H1 (cell line): ENCODE measurements around the gene GFY. TPM values are rescaled to one million over a fixed set of nuclear protein-coding genes. Genes with fewer than 3 reads are reported as not detected.
A peak's percentile ranks its signal among the peaks of the same experiment; 100 is the strongest.

Experiments used
- CTCF ChIA-PET: fragments of 300-600 bp; sonication (Branson Sonifier 250); formaldehyde crosslinking; loops from one replicate; lab custom pipeline; 2021; ENCODE audit not compliant: partially characterized antibody; lab: Charles Lee
- POLR2A ChIA-PET: fragments of 300-600 bp; sonication (Branson Sonifier 250); formaldehyde crosslinking; loops from one replicate; lab custom pipeline; 2021; ENCODE audit warnings: inconsistent platforms; ENCODE audit not compliant: partially characterized antibody; lab: Charles Lee
- DNase-seq, 2 experiments: peaks; one replicate each; pipeline versions ENCODE4 v3.0.0 to v3.0.0-alpha.2; 2010 to 2022; ENCODE audit warnings: low spot score in 2 of 2, low read depth in 1 of 2, mixed read lengths in 1 of 2
- FAIRE-seq: peaks from 2 replicates; lab custom pipeline; 2011; peaks lifted over from hg19 to GRCh38; lab: Jason Lieb, UNC
- H2AFZ ChIP-seq: 2 replicates; pipeline ENCODE4 v1.8.1; 2012; ENCODE audit warnings: low read length, inconsistent platforms
- H2AK5ac ChIP-seq: 2 replicates; pipeline ENCODE4 v1.6.1; 2013; ENCODE audit warnings: low read depth, low read length
- H2BK120ac ChIP-seq: replicated peaks from 2 replicates; pipeline ENCODE3; 2013; ENCODE audit warnings: low read depth, low read length, inconsistent platforms
- H2BK12ac ChIP-seq: 2 replicates; pipeline ENCODE4 v1.6.1; 2013; ENCODE audit warnings: low read depth, low read length
- H2BK15ac ChIP-seq: 2 replicates; pipeline ENCODE4 v1.6.1; 2013; ENCODE audit warnings: low read length
- H2BK20ac ChIP-seq: 2 replicates; pipeline ENCODE4 v1.6.1; 2013; ENCODE audit warnings: low read length
- H2BK5ac ChIP-seq: 2 replicates; pipeline ENCODE4 v1.6.1; 2013; ENCODE audit warnings: low read depth, low read length
- H3K14ac ChIP-seq: 2 replicates; pipeline ENCODE4 v1.6.1; 2013; ENCODE audit warnings: inconsistent platforms; ENCODE audit not compliant: insufficient read length
- H3K18ac ChIP-seq: 2 replicates; pipeline ENCODE4 v1.6.1; 2013; ENCODE audit warnings: low read length; ENCODE audit errors: extremely low read depth
- H3K23ac ChIP-seq: 2 replicates; pipeline ENCODE4 v1.6.1; 2013; ENCODE audit warnings: inconsistent platforms; ENCODE audit not compliant: insufficient read length
- H3K23me2 ChIP-seq: 2 replicates; pipeline ENCODE4 v1.6.1; 2013; ENCODE audit warnings: low read depth, low read length
- H3K27ac ChIP-seq: 2 replicates; pipeline ENCODE4 v1.6.1; 2011; ENCODE audit warnings: low read depth, low read length, inconsistent platforms
- H3K27me3 ChIP-seq, 4 experiments: replicated peaks in 1 of 4; 1 replicate in 1 of 4; 2 replicates in 3 of 4; pipeline versions ENCODE4 v1.6.1 to v1.8.1; 2011 to 2013; ENCODE audit warnings: low read length in 3 of 4, mild to moderate bottlenecking in 3 of 4, inconsistent platforms in 2 of 4, mixed read lengths in 2 of 4, moderate library complexity in 1 of 4; ENCODE audit not compliant: control insufficient read depth in 3 of 4, insufficient read depth in 3 of 4; ENCODE audit errors: extremely low read depth in 1 of 4
- H3K36me3 ChIP-seq, 4 experiments: 2 replicates each; pipeline versions ENCODE4 v1.6.1 to v1.8.1; 2011 to 2013; ENCODE audit warnings: mild to moderate bottlenecking in 4 of 4, low read length in 3 of 4, moderate library complexity in 2 of 4, control low read depth in 1 of 4, inconsistent platforms in 1 of 4; ENCODE audit not compliant: insufficient read depth in 4 of 4, control insufficient read depth in 2 of 4
- H3K4ac ChIP-seq: replicated peaks from 2 replicates; pipeline ENCODE3; 2013; ENCODE audit warnings: low read length, low read depth, mixed read lengths, inconsistent platforms; ENCODE audit not compliant: insufficient read length
- H3K4me1 ChIP-seq, 4 experiments: replicated peaks in 1 of 4; 1 replicate in 1 of 4; 2 replicates in 3 of 4; pipeline versions ENCODE4 v1.6.1 to v1.8.1; 2011 to 2013; ENCODE audit warnings: low read length in 3 of 4, inconsistent platforms in 2 of 4, mixed read lengths in 1 of 4; ENCODE audit not compliant: insufficient read depth in 4 of 4, control insufficient read depth in 3 of 4
- H3K4me2 ChIP-seq, 2 experiments: 2 replicates each; pipeline versions ENCODE4 v1.6.1 to v1.8.1; 2011 to 2013; ENCODE audit warnings: low read depth in 2 of 2, low read length in 2 of 2, control low read depth in 1 of 2, inconsistent platforms in 1 of 2, mild to moderate bottlenecking in 1 of 2; ENCODE audit not compliant: insufficient read depth in 1 of 2
- H3K4me3 ChIP-seq, 4 experiments: fragments of 200-600, 300-600 bp in 1 of 4; sonication (generic), shearing (Covaris generic), sonication (Bioruptor Twin) in 1 of 4; 2 replicates each; pipeline versions ENCODE4 v1.5.1 to v1.8.1; 2011 to 2016; ENCODE audit warnings: low read length in 4 of 4, low read depth in 3 of 4, control low read depth in 2 of 4, inconsistent platforms in 2 of 4, mild to moderate bottlenecking in 2 of 4, mixed read lengths in 1 of 4, moderate library complexity in 1 of 4; ENCODE audit not compliant: insufficient read depth in 2 of 4; ENCODE audit errors: extremely low read depth in 1 of 4
- H3K56ac ChIP-seq: replicated peaks from 2 replicates; pipeline ENCODE3; 2013; ENCODE audit warnings: low read depth, mild to moderate bottlenecking, mixed read lengths, low read length, inconsistent platforms; ENCODE audit not compliant: insufficient read length
- H3K79me1 ChIP-seq: 2 replicates; pipeline ENCODE4 v1.6.1; 2013; ENCODE audit warnings: low read depth, low read length, control low read depth
- H3K79me2 ChIP-seq, 2 experiments: 2 replicates each; pipeline versions ENCODE4 v1.6.1 to v1.8.1; 2012 to 2013; ENCODE audit warnings: low read length in 2 of 2, mild to moderate bottlenecking in 2 of 2, inconsistent platforms in 1 of 2; ENCODE audit not compliant: insufficient read depth in 2 of 2, control insufficient read depth in 1 of 2
- H3K9ac ChIP-seq, 4 experiments: replicated peaks in 1 of 4; 1 replicate in 1 of 4; 2 replicates in 3 of 4; pipeline versions ENCODE4 v1.6.1 to v1.8.1; 2011 to 2013; ENCODE audit warnings: low read depth in 3 of 4, low read length in 3 of 4, control low read depth in 2 of 4, mild to moderate bottlenecking in 2 of 4, moderate library complexity in 2 of 4, inconsistent platforms in 1 of 4; ENCODE audit errors: extremely low read depth in 1 of 4
- H3K9me3 ChIP-seq, 2 experiments: 2 replicates each; pipeline versions ENCODE4 v1.6.1 to v1.8.1; 2012 to 2013; ENCODE audit warnings: mild to moderate bottlenecking in 2 of 2, moderate library complexity in 2 of 2, control low read depth in 1 of 2, inconsistent platforms in 1 of 2, low read depth in 1 of 2, low read length in 1 of 2, mixed read lengths in 1 of 2; ENCODE audit not compliant: insufficient read depth in 2 of 2
- H4K20me1 ChIP-seq, 2 experiments: replicated peaks in 1 of 2; 2 replicates each; pipeline versions ENCODE3 to v1.8.1; 2011 to 2013; ENCODE audit warnings: inconsistent platforms in 2 of 2, low read length in 2 of 2, mild to moderate bottlenecking in 1 of 2; ENCODE audit not compliant: insufficient read depth in 2 of 2, control insufficient read depth in 1 of 2
- H4K5ac ChIP-seq: 2 replicates; pipeline ENCODE4 v1.6.1; 2013; ENCODE audit warnings: low read length, low read depth, mixed read lengths, inconsistent platforms; ENCODE audit not compliant: insufficient read length
- H4K8ac ChIP-seq: 2 replicates; pipeline ENCODE4 v1.8.0; 2013; ENCODE audit warnings: mild to moderate bottlenecking, moderate library complexity, low read length, inconsistent platforms; ENCODE audit not compliant: insufficient read depth; ENCODE audit errors: extremely low read depth
- H4K91ac ChIP-seq: replicated peaks from 2 replicates; pipeline ENCODE3; 2013; ENCODE audit warnings: low read length, mixed read lengths, inconsistent platforms; ENCODE audit not compliant: insufficient read length
- ASH2L ChIP-seq: fragments of 200-600, 300-600 bp; sonication (generic); IDR thresholded peaks from one replicate; pipeline ENCODE4 v1.7.1; 2017; ENCODE audit warnings: low read length
- FOSL1 ChIP-seq: IDR thresholded peaks from 2 replicates; pipeline ENCODE4 v1.6.1; 2011; ENCODE audit warnings: mild to moderate bottlenecking, low read depth, low read length, moderate library complexity; ENCODE audit not compliant: insufficient read depth
- JUN ChIP-seq: IDR thresholded peaks from 2 replicates; pipeline ENCODE4 v1.6.1; 2011; ENCODE audit warnings: low read depth, mild to moderate bottlenecking, improper control_type of control experiment, low read length
- KDM1A ChIP-seq: fragments of 200-600, 300-600 bp; sonication (generic); IDR thresholded peaks from 2 replicates; pipeline ENCODE4 v1.7.1; 2016; ENCODE audit warnings: mild to moderate bottlenecking, low read length, borderline replicate concordance
- KDM5A ChIP-seq: fragments of 200-600 bp; IDR thresholded peaks from 2 replicates; pipeline ENCODE4 v1.7.1; 2012; ENCODE audit warnings: mild to moderate bottlenecking, low read length, inconsistent platforms, mixed read lengths
- POLR2A ChIP-seq, 2 experiments: IDR thresholded peaks; 1 replicate in 1 of 2; 2 replicates in 1 of 2; pipeline ENCODE4 v1.6.1; 2011; ENCODE audit warnings: low read depth in 2 of 2, low read length in 2 of 2, mild to moderate bottlenecking in 2 of 2; ENCODE audit errors: control extremely low read depth in 1 of 2
- POLR2AphosphoS5 ChIP-seq: IDR thresholded peaks from 2 replicates; pipeline ENCODE4 v1.6.1; 2011; ENCODE audit warnings: low read depth, low read length
- RBBP5 ChIP-seq: IDR thresholded peaks from 2 replicates; pipeline ENCODE4 v1.7.1; 2012; ENCODE audit warnings: low read depth, mild to moderate bottlenecking, inconsistent platforms, low read length, moderate library complexity, borderline replicate concordance
- SIRT6 ChIP-seq: IDR thresholded peaks from one replicate; pipeline ENCODE4 v1.7.1; 2012; ENCODE audit warnings: low read length, inconsistent platforms
- SP2 ChIP-seq: IDR thresholded peaks from 2 replicates; pipeline ENCODE4 v1.6.1; 2012; ENCODE audit warnings: mild to moderate bottlenecking, low read length, inconsistent platforms
- WGBS, 2 experiments: shearing (Covaris generic) in 1 of 2; methylation state at CpG; one replicate each; pipeline versions ENCODE4 v1.1.6 to v1.1.7; 2013 to 2015; ENCODE audit warnings: low lambda C conversion rate in 2 of 2, mixed read lengths in 2 of 2, inconsistent platforms in 1 of 2, low coverage in 1 of 2, missing lambda C conversion rate in 1 of 2; ENCODE audit not compliant: insufficient replicate concordance in 2 of 2, insufficient coverage in 1 of 2, insufficient read length in 1 of 2; ENCODE audit errors: extremely low coverage in 1 of 2, missing lambda C conversion rate in 1 of 2; 5-methylcytosine and 5-hydroxymethylcytosine counted together
- polyA plus RNA-seq, 7 experiments: library from polyadenylated mRNA; depleted of rRNA in 3 of 7; stranded (reverse) in 5 of 7; unstranded in 2 of 7; fragments of >200 nt in 5 of 7; fragments of 200-250 nt in 2 of 7; gene quantifications; 1 replicate in 5 of 7; 2 replicates in 1 of 7; 4 replicates in 1 of 7; pipeline versions ENCODE4 v1.2.1 to v1.2.3, GENCODE V29; 2011 to 2013; ENCODE audit warnings: missing spikeins in 2 of 7, mixed read lengths in 2 of 7
- total RNA-seq: library from RNA; stranded (reverse); fragmentation: NEBNext Ultra II Directional; extraction: Animal tissue kit (Norgen Biotek cat#: 25700); gene quantifications from 2 replicates; pipeline ENCODE4 v1.2.1, GENCODE V29; 2021
- TF ChIP-seq, protein P1 (sequence below), 3 experiments: IDR thresholded peaks; 1 replicate in 2 of 3; 2 replicates in 1 of 3; pipeline versions ENCODE4 v1.5.1 to v1.6.1; 2011; ENCODE audit warnings: low read length in 3 of 3, mild to moderate bottlenecking in 3 of 3, inconsistent platforms in 2 of 3, low read depth in 1 of 3, moderate library complexity in 1 of 3; ENCODE audit not compliant: insufficient read depth in 1 of 3; ENCODE audit errors: control extremely low read depth in 1 of 3

Gene GFY
- total and polyA plus RNA-seq, 2 of the 8 experiments (the other 6 are each of a cell fraction or from before 2014, with no cell fraction given) = 0.68 to 0.93 TPM

DNA sequence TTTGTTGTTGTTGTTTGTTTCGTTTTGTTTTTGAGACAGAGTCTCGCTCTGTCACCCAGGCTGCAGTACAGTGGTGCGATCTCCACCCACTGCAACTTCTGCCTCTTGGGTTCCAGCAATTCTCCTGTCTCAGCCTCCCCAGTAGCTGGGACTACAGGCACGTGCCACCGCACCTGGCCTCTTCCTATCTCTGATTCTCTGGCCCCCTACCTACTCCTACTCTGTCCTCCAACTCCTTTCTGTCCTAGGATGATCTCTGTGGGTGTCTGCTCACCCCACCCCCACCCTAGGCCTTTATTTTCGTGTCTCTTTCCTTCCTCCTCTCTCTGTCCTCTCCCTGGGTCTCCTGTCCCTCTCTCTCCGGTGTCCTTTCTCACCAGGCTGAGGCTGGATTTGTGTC, 25.2 kb downstream of the GFY start:
- Histone ChIP-seq H2BK5ac (0 out of 2 replicates have a peak overlapping the region, but pooled peaks have one; percentile 24), H4K91ac (no peak overlapping the region), H2BK15ac (no peak overlapping the region), H3K56ac (no peak overlapping the region), H2BK20ac (no peak overlapping the region), H3K23me2 (peaks cover 4% of the 10 kb centered on the region), H3K4me1 (peaks cover 0 to 14% (median 10%) of the 10 kb centered on the region in 4 experiments; a peak in 6 of 7 replicates), H4K5ac (no peak overlapping the region), H3K27ac (no peak overlapping the region), H3K18ac (no peak overlapping the region), H3K9me3 (no peaks in the 10 kb centered on the region), H3K4me2 (peak overlapping the region; percentile 63 to 66), H2AK5ac (no peak overlapping the region), H3K23ac (no peak overlapping the region), H3K79me1 (peaks cover 2% of the 10 kb centered on the region), H3K4me3 (peak overlapping the region; percentile 18 to 94 (median 55); a peak in 7 of 8 replicates), H2BK120ac (no peak overlapping the region), H3K4ac (peak overlapping the region; percentile 47), H3K14ac (no peak overlapping the region), H2BK12ac (no peak overlapping the region), H4K8ac (peak overlapping the region; percentile 76; the same call in 1 of the 2 replicates), H3K9ac (no peak overlapping the region; a peak in 1 of 7 replicates), H2AFZ (no peak overlapping the region), H3K27me3 (no peaks in the 10 kb centered on the region), H4K20me1 (peaks cover 9 to 15% of the 10 kb centered on the region in 2 experiments), H3K79me2 (peaks cover 0 to 23% of the 10 kb centered on the region in 2 experiments; a peak in 2 of 4 replicates), H3K36me3 (peaks cover 11 to 17% (median 12%) of the 10 kb centered on the region in 4 experiments; a peak in 6 of 8 replicates)
- CTCF ChIA-PET = interaction anchor here (0.7 to 3.7 kb wide), 2 partner anchors 10 to 19 kb away, joined by 3 to 15 read pairs; partner anchors contain the start of gene SLC17A7
- WGBS, 2 experiments = 89% methylated on average over 6 of the region's 7 CpGs; no CpG with 5 or more reads in 1 of the 2 experiments
- POLR2A ChIA-PET = interaction anchor here (0.6 to 4.6 kb wide), 8 partner anchors 9 to 309 kb away, joined by 3 to 29 read pairs (median 4); partner anchors contain the start of genes FLT3LG, RPS11 and TEAD2
- no peak for FAIRE-seq
- DNase-seq = no peak
- TF ChIP-seq, protein P1, sequence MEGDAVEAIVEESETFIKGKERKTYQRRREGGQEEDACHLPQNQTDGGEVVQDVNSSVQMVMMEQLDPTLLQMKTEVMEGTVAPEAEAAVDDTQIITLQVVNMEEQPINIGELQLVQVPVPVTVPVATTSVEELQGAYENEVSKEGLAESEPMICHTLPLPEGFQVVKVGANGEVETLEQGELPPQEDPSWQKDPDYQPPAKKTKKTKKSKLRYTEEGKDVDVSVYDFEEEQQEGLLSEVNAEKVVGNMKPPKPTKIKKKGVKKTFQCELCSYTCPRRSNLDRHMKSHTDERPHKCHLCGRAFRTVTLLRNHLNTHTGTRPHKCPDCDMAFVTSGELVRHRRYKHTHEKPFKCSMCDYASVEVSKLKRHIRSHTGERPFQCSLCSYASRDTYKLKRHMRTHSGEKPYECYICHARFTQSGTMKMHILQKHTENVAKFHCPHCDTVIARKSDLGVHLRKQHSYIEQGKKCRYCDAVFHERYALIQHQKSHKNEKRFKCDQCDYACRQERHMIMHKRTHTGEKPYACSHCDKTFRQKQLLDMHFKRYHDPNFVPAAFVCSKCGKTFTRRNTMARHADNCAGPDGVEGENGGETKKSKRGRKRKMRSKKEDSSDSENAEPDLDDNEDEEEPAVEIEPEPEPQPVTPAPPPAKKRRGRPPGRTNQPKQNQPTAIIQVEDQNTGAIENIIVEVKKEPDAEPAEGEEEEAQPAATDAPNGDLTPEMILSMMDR (IDR thresholded peaks at IDR 0.05; ENCODE audit: control extremely low read depth in 1 of 3, insufficient read depth in 1 of 3, low read depth in 1 of 3, low read length in 3 of 3) = no peak
- TF ChIP-seq ASH2L = no peak
- TF ChIP-seq KDM5A = no peak
- no peak for TF ChIP-seq SP2
- TF ChIP-seq SIRT6 = no peak
- no peak for TF ChIP-seq FOSL1
- no peak for TF ChIP-seq KDM1A
- TF ChIP-seq JUN = no peak
- TF ChIP-seq RBBP5 = no peak
- no peak for TF ChIP-seq POLR2AphosphoS5
- TF ChIP-seq POLR2A (IDR thresholded peaks at IDR 0.05; ENCODE audit: control extremely low read depth in 1 of 2, low read depth in 2 of 2, low read length in 2 of 2) = no peak
